Measurements from ENCODE around the gene AKIRIN2. TPM values are rescaled to one million over a fixed set of nuclear protein-coding genes. Genes with fewer than 3 reads are reported as not detected.

Gene AKIRIN2
- total RNA-seq, 1 experiment from 2014 or later, result 68.9 TPM

- POLR2A ChIA-PET (ENCODE audit: low non-redundant PET), result no interaction called here
- CTCF ChIA-PET, result no interaction called here
- intact Hi-C loops (cut with micrococcal nuclease; ENCODE audit: unreplicated experiment), result no loop called here
These were observed 41.4 kb upstream of the AKIRIN2 start for GRCh38 chr6:87743454-87743853.

DNA sequence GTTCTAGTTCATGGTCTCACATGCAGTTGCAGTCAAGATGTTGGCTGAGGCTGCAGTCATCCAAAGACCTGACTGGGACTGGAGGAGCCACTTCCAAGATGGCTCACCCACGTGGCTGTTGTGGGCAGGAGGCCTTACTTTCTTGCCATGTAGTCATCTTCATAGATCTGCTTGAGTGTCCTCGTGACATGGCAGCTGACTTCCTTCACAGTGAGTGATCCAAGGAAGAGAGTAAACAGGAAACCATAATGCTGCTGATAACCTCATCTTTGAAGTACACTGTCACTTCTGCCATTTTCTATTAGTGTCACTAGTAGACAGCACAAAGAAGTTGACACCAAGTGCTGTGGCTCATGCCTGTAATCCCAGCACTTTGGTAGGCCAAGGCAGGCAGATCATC is 40.1 kb upstream of the AKIRIN2 start:
- H3K9me3 ChIP-seq (ENCODE audit: low read depth, low read length, poor library complexity, severe bottlenecking), result no peaks in the 10 kb centered on the region
- CTCF ChIA-PET, result interaction anchor here (0.6 kb wide), 1 partner anchor 13 kb away, joined by 3 read pairs; no protein-coding TSS in a partner anchor
- POLR2A ChIA-PET (ENCODE audit: low non-redundant PET), result no interaction called here
- no TSS peak for BruUV-seq (replicated peaks)
- no peaks in the 10 kb centered on the region for H3K36me3 ChIP-seq (ENCODE audit: insufficient read depth, low read length, poor library complexity, severe bottlenecking)
- TF ChIP-seq EZH2 (IDR thresholded peaks at IDR 0.05; ENCODE audit: borderline replicate concordance, low read depth, low read length, poor library complexity, severe bottlenecking), result no peak
- TF ChIP-seq CTCF (conservative IDR thresholded peaks at IDR 0.05; ENCODE audit: low read depth, low read length), result no peak
- intact Hi-C loops (cut with micrococcal nuclease; ENCODE audit: unreplicated experiment), result no loop called here
- no peak overlapping the region for H3K27ac ChIP-seq (ENCODE audit: low read depth, low read length, poor library complexity, severe bottlenecking)
- no peaks in the 10 kb centered on the region for H3K27me3 ChIP-seq (replicated peaks; ENCODE audit: insufficient read depth, low read depth, low read length, poor library complexity)
- no peaks in the 10 kb centered on the region for H3K4me1 ChIP-seq (ENCODE audit: insufficient read depth, low read length, poor library complexity, severe bottlenecking)
- H3K4me3 ChIP-seq (ENCODE audit: low read depth, low read length, poor library complexity, severe bottlenecking), result no peak overlapping the region
- no peak for DNase-seq (ENCODE audit: low spot score)

More at GRCh38 chr6:87743454-87743853, 41.4 kb upstream of the AKIRIN2 start:
- DNase-seq (ENCODE audit: low spot score), result no peak
- H3K27ac ChIP-seq (ENCODE audit: low read depth, low read length, poor library complexity, severe bottlenecking), result no peak overlapping the region
- no peak overlapping the region for H3K4me3 ChIP-seq (ENCODE audit: low read depth, low read length, poor library complexity, severe bottlenecking)
- H3K36me3 ChIP-seq (ENCODE audit: insufficient read depth, low read length, poor library complexity, severe bottlenecking), result no peaks in the 10 kb centered on the region
- no peaks in the 10 kb centered on the region for H3K27me3 ChIP-seq (replicated peaks; ENCODE audit: insufficient read depth, low read depth, low read length, poor library complexity)
- TF ChIP-seq EZH2 (IDR thresholded peaks at IDR 0.05; ENCODE audit: borderline replicate concordance, low read depth, low read length, poor library complexity, severe bottlenecking), result no peak
- no peak for TF ChIP-seq CTCF (conservative IDR thresholded peaks at IDR 0.05; ENCODE audit: low read depth, low read length)
- BruUV-seq (replicated peaks), result no TSS peak
- no peaks in the 10 kb centered on the region for H3K4me1 ChIP-seq (ENCODE audit: insufficient read depth, low read length, poor library complexity, severe bottlenecking)
- H3K9me3 ChIP-seq (ENCODE audit: low read depth, low read length, poor library complexity, severe bottlenecking), result no peaks in the 10 kb centered on the region

DNA sequence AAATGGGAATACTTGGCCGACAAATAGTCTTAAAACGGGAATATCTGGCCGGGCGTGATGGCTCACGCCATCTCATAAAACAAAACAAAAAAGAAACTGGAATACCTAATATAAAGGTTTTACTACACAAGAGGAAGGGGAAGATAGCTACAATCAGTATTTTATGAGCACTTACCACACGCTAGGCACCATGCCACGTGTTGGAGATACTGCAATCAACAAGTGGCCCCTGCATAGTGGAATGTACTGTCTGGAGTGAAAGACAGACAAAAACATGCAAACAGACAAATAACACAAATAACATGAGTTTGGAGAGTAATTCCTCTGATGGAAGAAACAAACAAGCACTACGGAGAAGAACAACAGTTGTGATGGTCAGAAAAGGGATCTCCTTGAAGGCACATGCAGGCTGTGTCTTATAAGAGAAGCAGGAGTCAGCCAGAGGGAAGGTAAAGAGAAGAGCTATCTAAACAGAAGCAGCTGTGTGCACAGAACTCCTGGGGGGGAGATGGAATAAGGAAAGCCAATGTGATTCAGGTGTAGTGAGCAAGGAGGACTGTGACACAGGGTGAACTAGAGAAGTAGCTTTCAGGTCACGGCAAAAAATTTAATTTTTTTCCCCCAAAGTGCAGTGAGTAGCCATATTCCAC is 39.1 kb upstream of the AKIRIN2 start:
- H3K36me3 ChIP-seq (ENCODE audit: insufficient read depth, low read length, poor library complexity, severe bottlenecking), result no peaks in the 10 kb centered on the region
- BruUV-seq (replicated peaks), result no TSS peak
- no peak for DNase-seq (ENCODE audit: low spot score)
- POLR2A ChIA-PET (ENCODE audit: low non-redundant PET), result no interaction called here
- no peaks in the 10 kb centered on the region for H3K9me3 ChIP-seq (ENCODE audit: low read depth, low read length, poor library complexity, severe bottlenecking)
- H3K4me3 ChIP-seq (ENCODE audit: low read depth, low read length, poor library complexity, severe bottlenecking), result no peak overlapping the region
- H3K4me1 ChIP-seq (ENCODE audit: insufficient read depth, low read length, poor library complexity, severe bottlenecking), result no peaks in the 10 kb centered on the region
- H3K27ac ChIP-seq (ENCODE audit: low read depth, low read length, poor library complexity, severe bottlenecking), result no peak overlapping the region
- H3K27me3 ChIP-seq (replicated peaks; ENCODE audit: insufficient read depth, low read depth, low read length, poor library complexity), result no peaks in the 10 kb centered on the region
- CTCF ChIA-PET, result no interaction called here
- TF ChIP-seq CTCF (conservative IDR thresholded peaks at IDR 0.05; ENCODE audit: low read depth, low read length), result no peak
- no peak for TF ChIP-seq EZH2 (IDR thresholded peaks at IDR 0.05; ENCODE audit: borderline replicate concordance, low read depth, low read length, poor library complexity, severe bottlenecking)
- intact Hi-C loops (cut with micrococcal nuclease; ENCODE audit: unreplicated experiment), result no loop called here
